ENCODE results near the gene RNF213.

- no peak for TF ChIP-seq POLR2AphosphoS5 (IDR thresholded peaks at IDR 0.05; ENCODE audit: low read depth, low read length)
- TF ChIP-seq, protein P1, sequence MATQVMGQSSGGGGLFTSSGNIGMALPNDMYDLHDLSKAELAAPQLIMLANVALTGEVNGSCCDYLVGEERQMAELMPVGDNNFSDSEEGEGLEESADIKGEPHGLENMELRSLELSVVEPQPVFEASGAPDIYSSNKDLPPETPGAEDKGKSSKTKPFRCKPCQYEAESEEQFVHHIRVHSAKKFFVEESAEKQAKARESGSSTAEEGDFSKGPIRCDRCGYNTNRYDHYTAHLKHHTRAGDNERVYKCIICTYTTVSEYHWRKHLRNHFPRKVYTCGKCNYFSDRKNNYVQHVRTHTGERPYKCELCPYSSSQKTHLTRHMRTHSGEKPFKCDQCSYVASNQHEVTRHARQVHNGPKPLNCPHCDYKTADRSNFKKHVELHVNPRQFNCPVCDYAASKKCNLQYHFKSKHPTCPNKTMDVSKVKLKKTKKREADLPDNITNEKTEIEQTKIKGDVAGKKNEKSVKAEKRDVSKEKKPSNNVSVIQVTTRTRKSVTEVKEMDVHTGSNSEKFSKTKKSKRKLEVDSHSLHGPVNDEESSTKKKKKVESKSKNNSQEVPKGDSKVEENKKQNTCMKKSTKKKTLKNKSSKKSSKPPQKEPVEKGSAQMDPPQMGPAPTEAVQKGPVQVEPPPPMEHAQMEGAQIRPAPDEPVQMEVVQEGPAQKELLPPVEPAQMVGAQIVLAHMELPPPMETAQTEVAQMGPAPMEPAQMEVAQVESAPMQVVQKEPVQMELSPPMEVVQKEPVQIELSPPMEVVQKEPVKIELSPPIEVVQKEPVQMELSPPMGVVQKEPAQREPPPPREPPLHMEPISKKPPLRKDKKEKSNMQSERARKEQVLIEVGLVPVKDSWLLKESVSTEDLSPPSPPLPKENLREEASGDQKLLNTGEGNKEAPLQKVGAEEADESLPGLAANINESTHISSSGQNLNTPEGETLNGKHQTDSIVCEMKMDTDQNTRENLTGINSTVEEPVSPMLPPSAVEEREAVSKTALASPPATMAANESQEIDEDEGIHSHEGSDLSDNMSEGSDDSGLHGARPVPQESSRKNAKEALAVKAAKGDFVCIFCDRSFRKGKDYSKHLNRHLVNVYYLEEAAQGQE (IDR thresholded peaks at IDR 0.05; ENCODE audit: insufficient read depth in 1 of 2, low read depth in 2 of 2, low read length in 2 of 2) = no peak
- no peak for TF ChIP-seq TAF1 (IDR thresholded peaks at IDR 0.05; ENCODE audit: borderline replicate concordance, insufficient read depth, low read length)
- TF ChIP-seq SIN3A (IDR thresholded peaks at IDR 0.05; ENCODE audit: borderline replicate concordance, insufficient read depth, low read length) = no peak
Measured at GRCh38 chr17:80387071-80387470, 126.4 kb downstream of the RNF213 start.

All from PFSK-1 (cell line).